ENCODE results near the gene DDR1.

Gene DDR1

GRCh38 chr6:30930506-30930905, 46.2 kb downstream of the DDR1 start:
- no peak for TF ChIP-seq CTCF (conservative IDR thresholded peaks at IDR 0.05; ENCODE audit: low read depth, low read length)
- H3K27me3 ChIP-seq (ENCODE audit: insufficient read depth, low read depth), result no peaks in the 10 kb centered on the region
- no peaks in the 10 kb centered on the region for H3K36me3 ChIP-seq (ENCODE audit: insufficient read depth)
- H3K4me3 ChIP-seq (IDR thresholded peaks at IDR 0.05; ENCODE audit: insufficient read depth, low read depth, low read length), result no peak overlapping the region
- no peak overlapping the region for H3K27ac ChIP-seq
- no peak overlapping the region for H3K9ac ChIP-seq
- H4K20me1 ChIP-seq (ENCODE audit: insufficient read depth), result no peaks in the 10 kb centered on the region
- no peak overlapping the region for H2AFZ ChIP-seq (ENCODE audit: low read depth)
- no peaks in the 10 kb centered on the region for H3K4me1 ChIP-seq (ENCODE audit: low read depth, poor library complexity, severe bottlenecking)
- H3K79me2 ChIP-seq (ENCODE audit: insufficient read depth, low read depth), result no peaks in the 10 kb centered on the region
- H3K4me2 ChIP-seq, result no peak overlapping the region

GRCh38 chr6:30931272-30931671, 47.0 kb downstream of the DDR1 start:
- TF ChIP-seq CTCF (conservative IDR thresholded peaks at IDR 0.05; ENCODE audit: low read depth, low read length), result no peak
- Histone ChIP-seq H3K4me3 (IDR thresholded peaks at IDR 0.05; ENCODE audit: insufficient read depth, low read depth, low read length) (no peak overlapping the region), H3K27me3 (ENCODE audit: insufficient read depth, low read depth) (no peaks in the 10 kb centered on the region), H3K4me1 (ENCODE audit: low read depth, poor library complexity, severe bottlenecking) (no peaks in the 10 kb centered on the region), H3K79me2 (ENCODE audit: insufficient read depth, low read depth) (no peaks in the 10 kb centered on the region), H2AFZ (ENCODE audit: low read depth) (no peak overlapping the region), H3K4me2 (no peak overlapping the region), H3K27ac (no peak overlapping the region), H3K9ac (no peak overlapping the region), H3K36me3 (ENCODE audit: insufficient read depth) (no peaks in the 10 kb centered on the region), H4K20me1 (ENCODE audit: insufficient read depth) (no peaks in the 10 kb centered on the region)

GRCh38 chr6:30931969-30932645, 47.8 kb downstream of the DDR1 start, which contains the start of gene SFTA2:
SFTA2 (minus strand) TSS chr6:30932170; CDS start chr6:30932096, 74 bp downstream.
- H3K27me3 ChIP-seq (ENCODE audit: insufficient read depth, low read depth), result no peaks in the 10 kb centered on the region
- H3K4me3 ChIP-seq (IDR thresholded peaks at IDR 0.05; ENCODE audit: insufficient read depth, low read depth, low read length), result no peak within 1 kb of the TSS
- no peak within 1 kb of the TSS for H3K4me2 ChIP-seq
- no peak within 1 kb of the TSS for H3K9ac ChIP-seq
- H3K36me3 ChIP-seq (ENCODE audit: insufficient read depth), result no peaks in the 10 kb centered on the region
- no peaks in the 10 kb centered on the region for H3K79me2 ChIP-seq (ENCODE audit: insufficient read depth, low read depth)
- no peak for TF ChIP-seq CTCF (conservative IDR thresholded peaks at IDR 0.05; ENCODE audit: low read depth, low read length)
- no peaks in the 10 kb centered on the region for H4K20me1 ChIP-seq (ENCODE audit: insufficient read depth)
- H2AFZ ChIP-seq (ENCODE audit: low read depth), result no peak within 1 kb of the TSS
- H3K4me1 ChIP-seq (ENCODE audit: low read depth, poor library complexity, severe bottlenecking), result no peaks in the 10 kb centered on the region
- no peak within 1 kb of the TSS for H3K27ac ChIP-seq

- no peaks in the 10 kb centered on the region for H4K20me1 ChIP-seq (ENCODE audit: insufficient read depth)
- TF ChIP-seq CTCF (conservative IDR thresholded peaks at IDR 0.05; ENCODE audit: low read depth, low read length), result no peak
- no peaks in the 10 kb centered on the region for H3K4me1 ChIP-seq (ENCODE audit: low read depth, poor library complexity, severe bottlenecking)
- H3K9ac ChIP-seq, result no peak overlapping the region
- no peak overlapping the region for H3K4me2 ChIP-seq
- H3K27me3 ChIP-seq (ENCODE audit: insufficient read depth, low read depth), result no peaks in the 10 kb centered on the region
- no peak overlapping the region for H3K27ac ChIP-seq
- H3K79me2 ChIP-seq (ENCODE audit: insufficient read depth, low read depth), result no peaks in the 10 kb centered on the region
- H3K4me3 ChIP-seq (IDR thresholded peaks at IDR 0.05; ENCODE audit: insufficient read depth, low read depth, low read length), result no peak overlapping the region
- H2AFZ ChIP-seq (ENCODE audit: low read depth), result no peak overlapping the region
- no peaks in the 10 kb centered on the region for H3K36me3 ChIP-seq (ENCODE audit: insufficient read depth)
Observed at GRCh38 chr6:30932665-30933365, 48.5 kb downstream of the DDR1 start.
